Rectal smooth muscle tissue (tissue), 1 donor: ENCODE measurements around the gene ALDH9A1.
A peak's percentile ranks its signal among the peaks of the same experiment; 100 is the strongest.
"Not testable (repeated sequence)": the region's sequence is repeated elsewhere in the genome, so short reads cannot be mapped to it uniquely, and the experiment has no call there.

Experiments
- H3K27ac ChIP-seq: one replicate; pipeline ENCODE4 v1.7.0; 2013; ENCODE audit warnings: low read depth, low read length, inconsistent platforms
- H3K27me3 ChIP-seq: one replicate; pipeline ENCODE4 v1.7.0; 2013; ENCODE audit warnings: low read length; ENCODE audit not compliant: control insufficient read depth, insufficient read depth
- H3K36me3 ChIP-seq: one replicate; pipeline ENCODE4 v1.7.0; 2013; ENCODE audit warnings: low read length; ENCODE audit not compliant: control insufficient read depth, insufficient read depth
- H3K4me1 ChIP-seq: one replicate; pipeline ENCODE4 v1.7.0; 2013; ENCODE audit warnings: low read length; ENCODE audit not compliant: control insufficient read depth, insufficient read depth
- H3K4me3 ChIP-seq: one replicate; pipeline ENCODE4 v1.7.0; 2013; ENCODE audit warnings: low read length
- H3K9ac ChIP-seq: one replicate; pipeline ENCODE4 v1.7.0; 2013; ENCODE audit warnings: low read length

The ALDH9A1 gene

GRCh38 chr1:165707984-165708706 lies 9.8 kb upstream of the ALDH9A1 start:
- Histone ChIP-seq H3K27ac (no peak overlapping the region), H3K9ac (no peak overlapping the region), H3K4me1 (no peaks in the 10 kb centered on the region), H3K36me3 (no peaks in the 10 kb centered on the region), H3K27me3 (no peaks in the 10 kb centered on the region), H3K4me3 (no peak overlapping the region)

GRCh38 chr1:165703648-165704047 lies 5.3 kb upstream of the ALDH9A1 start:
- Histone ChIP-seq H3K27ac (no peak overlapping the region), H3K4me3 (no peak overlapping the region), H3K36me3 (no peaks in the 10 kb centered on the region), H3K4me1 (no peaks in the 10 kb centered on the region), H3K9ac (no peak overlapping the region), H3K27me3 (no peaks in the 10 kb centered on the region)

GRCh38 chr1:165701922-165702321 lies 3.6 kb upstream of the ALDH9A1 start:
- H3K36me3 ChIP-seq, H3K4me1 ChIP-seq, H3K27me3 ChIP-seq, H3K4me3 ChIP-seq, H3K27ac ChIP-seq, H3K9ac ChIP-seq: not testable (repeated sequence)

- H3K27me3 ChIP-seq = no peaks in the 10 kb centered on the region
- H3K27ac ChIP-seq = no peak overlapping the region
- peaks cover 6% of the 10 kb centered on the region for H3K4me1 ChIP-seq
- no peak overlapping the region for H3K9ac ChIP-seq
- H3K36me3 ChIP-seq = no peaks in the 10 kb centered on the region
- H3K4me3 ChIP-seq = no peak overlapping the region
These were observed 1.2 kb upstream of the ALDH9A1 start for GRCh38 chr1:165699577-165699976.

GRCh38 chr1:165698761-165699052 lies 345 bp upstream of the ALDH9A1 start:
- H3K27ac ChIP-seq = peak overlapping the region; percentile 89
- peak overlapping the region; percentile 43 for H3K9ac ChIP-seq
- no peaks in the 10 kb centered on the region for H3K27me3 ChIP-seq
- H3K4me3 ChIP-seq = peak overlapping the region; percentile 79
- peaks cover 6% of the 10 kb centered on the region for H3K4me1 ChIP-seq
- H3K36me3 ChIP-seq = no peaks in the 10 kb centered on the region

GRCh38 chr1:165697491-165697880 lies 876 bp downstream of the ALDH9A1 start:
- Histone ChIP-seq H3K27me3 (no peaks in the 10 kb centered on the region), H3K4me3 (peak overlapping the region; percentile 82), H3K4me1 (peaks cover 6% of the 10 kb centered on the region), H3K27ac (peak overlapping the region; percentile 89), H3K36me3 (no peaks in the 10 kb centered on the region), H3K9ac (no peak overlapping the region)

- Histone ChIP-seq H3K9ac (no peak overlapping the region), H3K4me3 (no peak overlapping the region), H3K27ac (no peak overlapping the region)
These were observed 1.7 kb downstream of the ALDH9A1 start for GRCh38 chr1:165696625-165697100.

GRCh38 chr1:165695031-165695430 lies 3.3 kb downstream of the ALDH9A1 start:
- Histone ChIP-seq H3K27ac (no peak overlapping the region), H3K27me3 (no peaks in the 10 kb centered on the region), H3K4me3 (no peak overlapping the region), H3K36me3 (peaks cover 3% of the 10 kb centered on the region), H3K9ac (no peak overlapping the region), H3K4me1 (peaks cover 6% of the 10 kb centered on the region)

More at GRCh38 chr1:165696625-165697100, 1.7 kb downstream of the ALDH9A1 start:
- peaks cover 6% of the 10 kb centered on the region for H3K4me1 ChIP-seq
- H3K36me3 ChIP-seq = no peaks in the 10 kb centered on the region
- H3K27me3 ChIP-seq = no peaks in the 10 kb centered on the region

- H3K36me3 ChIP-seq = peaks cover 3% of the 10 kb centered on the region
- H3K9ac ChIP-seq = no peak overlapping the region
- H3K4me1 ChIP-seq = no peaks in the 10 kb centered on the region
- H3K27me3 ChIP-seq = no peaks in the 10 kb centered on the region
- H3K27ac ChIP-seq = no peak overlapping the region
- no peak overlapping the region for H3K4me3 ChIP-seq
These were observed 10.3 kb downstream of the ALDH9A1 start for GRCh38 chr1:165688046-165688445.

- Histone ChIP-seq H3K4me3 (no peak overlapping the region), H3K36me3 (peaks cover 3% of the 10 kb centered on the region), H3K27ac (no peak overlapping the region)
These were observed 11.4 kb downstream of the ALDH9A1 start for GRCh38 chr1:165686971-165687433.

GRCh38 chr1:165686121-165686970 lies 12.0 kb downstream of the ALDH9A1 start:
- Histone ChIP-seq H3K36me3 (peaks cover 3% of the 10 kb centered on the region), H3K4me1 (no peaks in the 10 kb centered on the region), H3K4me3 (no peak overlapping the region), H3K27me3 (no peaks in the 10 kb centered on the region), H3K27ac (no peak overlapping the region), H3K9ac (no peak overlapping the region)

More at GRCh38 chr1:165686971-165687433, 11.4 kb downstream of the ALDH9A1 start:
- Histone ChIP-seq H3K4me1 (no peaks in the 10 kb centered on the region), H3K9ac (no peak overlapping the region), H3K27me3 (no peaks in the 10 kb centered on the region)

- H3K4me3 ChIP-seq = no peak overlapping the region
- H3K27me3 ChIP-seq = no peaks in the 10 kb centered on the region
- no peaks in the 10 kb centered on the region for H3K4me1 ChIP-seq
- H3K9ac ChIP-seq = no peak overlapping the region
- H3K27ac ChIP-seq = no peak overlapping the region
- no peaks in the 10 kb centered on the region for H3K36me3 ChIP-seq
These were observed 14.4 kb downstream of the ALDH9A1 start for GRCh38 chr1:165683848-165684485.
